ENCODE measurements around the gene MUC5AC. TPM values are rescaled to one million over a fixed set of nuclear protein-coding genes. Genes with fewer than 3 reads are reported as not detected.

MUC5AC gene
- polyA plus RNA-seq, 1 donor, result 0.37 TPM

- Histone ChIP-seq H3K9me3 (ENCODE audit: control insufficient read depth, low read depth, low read length) (peaks cover 3% of the 10 kb centered on the region), H3K4me3 (ENCODE audit: low read length) (no peak overlapping the region), H3K27me3 (ENCODE audit: control insufficient read depth, insufficient read depth, low read length) (no peaks in the 10 kb centered on the region), H3K27ac (ENCODE audit: low read length) (no peak overlapping the region), H3K4me1 (ENCODE audit: control insufficient read depth, insufficient read depth, low read length) (peaks cover 12% of the 10 kb centered on the region), H3K36me3 (ENCODE audit: control insufficient read depth, insufficient read depth, low read length) (no peaks in the 10 kb centered on the region)
- no CpG with 5 or more reads among the region's 27 CpGs for WGBS (ENCODE audit: insufficient coverage, low lambda C conversion rate)
- DNase-seq, result no peak
Observed at GRCh38 chr11:1224491-1225385, 67.0 kb downstream of the MUC5AC start.

DNA sequence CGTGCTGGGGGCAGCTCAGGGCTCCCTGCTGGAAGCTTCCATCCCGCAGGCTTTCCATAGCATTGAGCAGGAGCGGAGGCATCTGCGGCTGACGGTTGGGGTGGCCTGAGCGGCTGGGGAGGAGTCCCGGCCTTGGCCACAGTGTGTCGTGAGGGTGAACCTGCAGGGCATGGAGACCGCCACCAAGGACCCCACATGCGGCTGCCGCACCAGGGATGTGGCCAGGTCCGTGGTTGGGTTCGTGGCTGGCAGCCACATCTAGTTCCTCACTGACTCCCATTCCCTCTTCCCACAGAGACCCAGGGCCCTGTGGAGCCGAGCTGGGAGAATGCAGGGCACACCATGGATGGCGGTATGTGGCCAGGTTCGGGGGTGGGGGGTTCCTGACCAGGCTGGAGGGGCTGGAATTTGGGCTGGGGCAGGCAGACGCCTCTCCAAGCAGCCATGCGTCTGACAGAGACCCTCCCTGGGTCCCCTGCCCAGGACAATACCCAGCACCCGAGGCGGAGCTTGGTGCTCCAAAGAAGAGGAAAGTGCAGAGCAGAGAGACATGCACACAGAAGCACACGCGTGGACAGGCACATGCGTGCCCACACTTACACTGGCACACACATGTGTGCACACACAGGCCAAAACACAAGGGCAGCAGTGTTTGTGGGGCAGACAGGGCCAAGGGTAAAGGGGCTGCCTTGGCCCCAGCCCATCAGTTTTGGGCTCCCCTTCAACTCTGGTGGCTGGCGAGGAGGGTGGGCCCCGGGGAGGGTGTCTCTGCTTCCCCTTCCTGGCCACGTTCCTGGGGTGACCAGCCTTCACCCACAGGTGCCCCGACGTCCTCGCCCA lies 67.9 kb downstream of the MUC5AC start:
- no peak for DNase-seq
- no CpG with 5 or more reads among the region's 29 CpGs for WGBS (ENCODE audit: insufficient coverage, low lambda C conversion rate)
- Histone ChIP-seq H3K27me3 (ENCODE audit: control insufficient read depth, insufficient read depth, low read length) (no peaks in the 10 kb centered on the region), H3K4me1 (ENCODE audit: control insufficient read depth, insufficient read depth, low read length) (peaks cover 7% of the 10 kb centered on the region), H3K36me3 (ENCODE audit: control insufficient read depth, insufficient read depth, low read length) (no peaks in the 10 kb centered on the region), H3K9me3 (ENCODE audit: control insufficient read depth, low read depth, low read length) (peaks cover 3% of the 10 kb centered on the region), H3K27ac (ENCODE audit: low read length) (no peak overlapping the region), H3K4me3 (ENCODE audit: low read length) (no peak overlapping the region)

DNA sequence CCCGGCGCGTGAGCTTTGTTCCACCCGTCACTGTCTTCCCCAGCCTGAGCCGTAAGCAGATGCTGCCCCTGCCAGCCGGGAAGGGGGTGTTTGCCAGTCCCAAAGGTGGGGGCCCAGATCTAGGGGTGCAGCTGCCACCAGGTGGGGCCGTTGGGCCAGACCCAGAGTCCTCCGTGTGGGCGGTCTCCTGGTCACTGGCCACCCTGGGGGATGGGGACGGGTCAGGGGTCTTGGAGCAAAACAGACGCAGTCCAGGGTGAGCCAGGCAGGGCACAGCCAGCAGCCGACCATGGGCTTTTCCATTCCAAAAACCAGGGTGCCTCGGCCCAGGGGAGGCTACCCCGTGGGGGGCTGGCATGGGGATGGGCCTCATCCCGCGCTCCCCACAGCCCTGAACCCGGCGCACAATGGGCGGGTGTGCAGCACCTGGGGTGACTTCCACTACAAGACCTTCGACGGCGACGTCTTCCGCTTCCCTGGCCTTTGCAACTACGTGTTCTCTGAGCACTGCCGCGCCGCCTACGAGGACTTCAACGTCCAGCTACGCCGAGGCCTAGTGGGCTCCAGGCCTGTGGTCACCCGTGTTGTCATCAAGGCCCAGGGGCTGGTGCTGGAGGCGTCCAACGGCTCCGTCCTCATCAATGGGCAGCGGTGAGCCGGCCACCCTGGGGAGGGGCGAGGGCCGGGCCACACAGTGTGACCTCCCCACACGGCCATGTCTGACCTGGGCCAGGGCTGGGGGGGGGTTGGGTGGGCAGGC lies 68.7 kb downstream of the MUC5AC start:
- H3K27me3 ChIP-seq (ENCODE audit: control insufficient read depth, insufficient read depth, low read length), result no peaks in the 10 kb centered on the region
- WGBS (ENCODE audit: insufficient coverage, low lambda C conversion rate), result no CpG with 5 or more reads among the region's 41 CpGs
- H3K27ac ChIP-seq (ENCODE audit: low read length), result no peak overlapping the region

DNA sequence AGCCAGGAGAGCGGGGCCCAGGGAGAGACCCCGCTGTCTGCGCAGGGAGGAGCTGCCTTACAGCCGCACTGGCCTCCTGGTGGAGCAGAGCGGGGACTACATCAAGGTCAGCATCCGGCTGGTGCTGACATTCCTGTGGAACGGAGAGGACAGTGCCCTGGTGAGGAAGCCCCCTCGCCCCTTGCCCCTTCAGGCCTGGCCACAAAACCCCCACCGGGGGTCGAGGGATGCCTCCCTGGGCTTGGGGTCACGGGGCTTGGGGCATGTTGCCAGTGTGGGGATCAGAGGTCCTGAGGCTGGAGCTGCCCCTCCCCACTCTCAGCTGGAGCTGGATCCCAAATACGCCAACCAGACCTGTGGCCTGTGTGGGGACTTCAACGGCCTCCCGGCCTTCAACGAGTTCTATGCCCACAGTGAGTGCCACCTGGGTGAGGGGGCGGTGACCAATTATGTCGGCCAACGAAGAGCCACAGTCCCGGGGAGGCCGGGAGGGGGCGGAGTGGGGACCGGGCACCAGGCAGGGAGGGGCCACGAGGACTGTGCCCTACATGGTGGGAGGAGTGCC lies 69.3 kb downstream of the MUC5AC start:
- Histone ChIP-seq H3K27ac (ENCODE audit: low read length) (no peak overlapping the region), H3K36me3 (ENCODE audit: control insufficient read depth, insufficient read depth, low read length) (no peaks in the 10 kb centered on the region), H3K4me1 (ENCODE audit: control insufficient read depth, insufficient read depth, low read length) (peaks cover 7% of the 10 kb centered on the region), H3K9me3 (ENCODE audit: control insufficient read depth, low read depth, low read length) (peaks cover 3% of the 10 kb centered on the region), H3K4me3 (ENCODE audit: low read length) (no peak overlapping the region), H3K27me3 (ENCODE audit: control insufficient read depth, insufficient read depth, low read length) (no peaks in the 10 kb centered on the region)
- WGBS (ENCODE audit: insufficient coverage, low lambda C conversion rate), result no CpG with 5 or more reads among the region's 23 CpGs
- DNase-seq, result no peak

More for the DNA sequence above, 68.7 kb downstream of the MUC5AC start:
- Histone ChIP-seq H3K4me1 (ENCODE audit: control insufficient read depth, insufficient read depth, low read length) (peaks cover 7% of the 10 kb centered on the region), H3K9me3 (ENCODE audit: control insufficient read depth, low read depth, low read length) (peaks cover 3% of the 10 kb centered on the region), H3K4me3 (ENCODE audit: low read length) (no peak overlapping the region), H3K36me3 (ENCODE audit: control insufficient read depth, insufficient read depth, low read length) (no peaks in the 10 kb centered on the region)
- no peak for DNase-seq

GRCh38 chr11:1227551-1228100 lies 69.9 kb downstream of the MUC5AC start:
- H3K4me3 ChIP-seq (ENCODE audit: low read length), result no peak overlapping the region
- H3K27me3 ChIP-seq (ENCODE audit: control insufficient read depth, insufficient read depth, low read length), result no peaks in the 10 kb centered on the region
- no peak for DNase-seq
- no peaks in the 10 kb centered on the region for H3K36me3 ChIP-seq (ENCODE audit: control insufficient read depth, insufficient read depth, low read length)
- WGBS (ENCODE audit: insufficient coverage, low lambda C conversion rate), result no CpG with 5 or more reads among the region's 23 CpGs
- H3K9me3 ChIP-seq (ENCODE audit: control insufficient read depth, low read depth, low read length), result peaks cover 3% of the 10 kb centered on the region
- no peak overlapping the region for H3K27ac ChIP-seq (ENCODE audit: low read length)
- peaks cover 2% of the 10 kb centered on the region for H3K4me1 ChIP-seq (ENCODE audit: control insufficient read depth, insufficient read depth, low read length)

DNA sequence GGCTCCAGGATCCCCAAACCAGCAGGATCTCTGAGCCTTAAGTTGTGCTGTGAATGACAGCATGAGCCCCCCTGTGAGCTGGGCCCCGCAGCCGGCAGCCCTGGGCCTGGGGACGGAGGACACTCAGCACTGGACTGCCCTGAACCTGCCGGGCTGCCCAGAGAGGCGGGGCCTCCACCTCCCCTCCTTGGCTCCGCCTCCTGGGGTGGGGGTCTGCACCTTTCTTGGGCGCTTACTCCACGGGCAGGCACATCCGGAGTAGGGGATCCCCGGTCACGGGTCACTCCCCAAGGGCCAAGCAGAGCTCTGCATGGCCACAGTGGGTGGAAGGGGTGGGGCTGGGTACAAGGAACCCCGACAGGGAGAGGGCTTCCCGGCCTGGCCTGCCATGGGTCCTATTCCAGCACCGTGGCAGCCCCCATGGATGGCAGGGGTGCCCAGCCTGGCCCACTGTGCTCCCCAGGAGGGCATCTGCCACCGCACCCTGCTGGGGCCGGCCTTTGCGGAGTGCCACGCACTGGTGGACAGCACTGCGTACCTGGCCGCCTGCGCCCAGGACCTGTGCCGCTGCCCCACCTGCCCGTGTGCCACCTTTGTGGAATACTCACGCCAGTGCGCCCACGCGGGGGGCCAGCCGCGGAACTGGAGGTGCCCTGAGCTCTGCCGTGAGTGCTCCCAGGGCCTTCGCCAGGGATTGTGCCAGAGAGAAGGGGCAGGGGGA lies 70.5 kb downstream of the MUC5AC start:
- Histone ChIP-seq H3K27ac (ENCODE audit: low read length) (no peak overlapping the region), H3K27me3 (ENCODE audit: control insufficient read depth, insufficient read depth, low read length) (no peaks in the 10 kb centered on the region)
- no peak for DNase-seq

DNA sequence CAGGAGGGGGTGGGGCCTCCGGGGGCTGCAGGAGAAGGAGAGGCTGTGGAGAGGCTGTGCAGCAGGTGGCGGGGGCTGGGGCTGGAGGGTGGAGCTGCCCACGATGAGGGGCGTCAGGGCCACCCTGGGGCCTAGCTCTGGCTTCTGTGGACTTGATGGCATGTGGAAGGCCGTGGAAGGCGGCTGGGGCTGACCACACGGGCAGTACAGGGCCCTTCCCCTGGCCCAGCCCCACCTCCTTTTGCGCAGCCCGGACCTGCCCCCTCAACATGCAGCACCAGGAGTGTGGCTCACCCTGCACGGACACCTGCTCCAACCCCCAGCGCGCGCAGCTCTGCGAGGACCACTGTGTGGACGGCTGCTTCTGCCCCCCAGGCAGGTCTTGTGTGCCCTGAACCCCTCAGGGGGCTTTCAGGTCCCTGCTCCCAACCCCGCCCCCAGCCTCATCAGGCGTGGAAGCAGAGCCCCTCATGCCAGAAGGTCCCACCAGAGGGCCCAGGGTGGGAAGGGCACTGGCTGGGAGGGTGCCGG lies 71.2 kb downstream of the MUC5AC start:
- peaks cover 3% of the 10 kb centered on the region for H3K9me3 ChIP-seq (ENCODE audit: control insufficient read depth, low read depth, low read length)
- no peak for DNase-seq
- H3K36me3 ChIP-seq (ENCODE audit: control insufficient read depth, insufficient read depth, low read length), result no peaks in the 10 kb centered on the region
- no peak overlapping the region for H3K27ac ChIP-seq (ENCODE audit: low read length)
- no peaks in the 10 kb centered on the region for H3K4me1 ChIP-seq (ENCODE audit: control insufficient read depth, insufficient read depth, low read length)
- WGBS (ENCODE audit: insufficient coverage, low lambda C conversion rate), result no CpG with 5 or more reads among the region's 18 CpGs
- no peak overlapping the region for H3K4me3 ChIP-seq (ENCODE audit: low read length)
- H3K27me3 ChIP-seq (ENCODE audit: control insufficient read depth, insufficient read depth, low read length), result no peaks in the 10 kb centered on the region

More for the DNA sequence above, 70.5 kb downstream of the MUC5AC start:
- Histone ChIP-seq H3K4me3 (ENCODE audit: low read length) (no peak overlapping the region), H3K9me3 (ENCODE audit: control insufficient read depth, low read depth, low read length) (peaks cover 3% of the 10 kb centered on the region), H3K4me1 (ENCODE audit: control insufficient read depth, insufficient read depth, low read length) (no peaks in the 10 kb centered on the region), H3K36me3 (ENCODE audit: control insufficient read depth, insufficient read depth, low read length) (no peaks in the 10 kb centered on the region)
- no CpG with 5 or more reads among the region's 31 CpGs for WGBS (ENCODE audit: insufficient coverage, low lambda C conversion rate)

DNA sequence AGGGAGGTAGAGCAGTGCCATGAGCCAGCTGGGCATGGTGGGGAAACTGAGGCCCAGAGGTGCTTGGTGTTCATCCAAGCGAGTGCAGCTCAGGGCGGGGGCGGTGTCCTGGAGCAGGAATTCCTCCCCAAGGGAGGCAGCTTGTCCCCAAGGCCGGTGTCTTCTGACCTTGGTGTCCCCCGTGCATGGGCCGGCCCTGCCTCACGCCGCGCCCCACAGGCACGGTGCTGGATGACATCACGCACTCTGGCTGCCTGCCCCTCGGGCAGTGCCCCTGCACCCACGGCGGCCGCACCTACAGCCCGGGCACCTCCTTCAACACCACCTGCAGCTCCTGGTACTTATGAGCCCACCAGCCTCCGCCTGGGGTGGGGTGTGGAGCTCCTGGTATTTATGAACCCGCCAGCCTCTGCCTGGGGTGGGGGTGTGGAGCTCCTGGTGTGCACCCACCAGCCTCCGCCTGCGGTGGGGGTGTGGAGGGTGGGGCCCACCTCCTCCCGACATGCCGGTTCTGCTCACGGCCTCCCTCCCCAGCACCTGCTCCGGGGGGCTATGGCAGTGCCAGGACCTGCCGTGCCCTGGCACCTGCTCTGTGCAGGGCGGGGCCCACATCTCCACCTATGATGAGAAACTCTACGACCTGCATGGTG lies 71.8 kb downstream of the MUC5AC start:
- DNase-seq, result no peak
- WGBS (ENCODE audit: insufficient coverage, low lambda C conversion rate), result no CpG with 5 or more reads among the region's 27 CpGs
- H3K27me3 ChIP-seq (ENCODE audit: control insufficient read depth, insufficient read depth, low read length), result no peaks in the 10 kb centered on the region
- no peak overlapping the region for H3K27ac ChIP-seq (ENCODE audit: low read length)
- H3K4me1 ChIP-seq (ENCODE audit: control insufficient read depth, insufficient read depth, low read length), result no peaks in the 10 kb centered on the region
- H3K4me3 ChIP-seq (ENCODE audit: low read length), result no peak overlapping the region
- H3K9me3 ChIP-seq (ENCODE audit: control insufficient read depth, low read depth, low read length), result peaks cover 3% of the 10 kb centered on the region
- H3K36me3 ChIP-seq (ENCODE audit: control insufficient read depth, insufficient read depth, low read length), result no peaks in the 10 kb centered on the region

GRCh38 chr11:1230121-1230455 lies 72.3 kb downstream of the MUC5AC start:
- no peaks in the 10 kb centered on the region for H3K27me3 ChIP-seq (ENCODE audit: control insufficient read depth, insufficient read depth, low read length)
- WGBS (ENCODE audit: insufficient coverage, low lambda C conversion rate), result no CpG with 5 or more reads among the region's 5 CpGs
- peaks cover 3% of the 10 kb centered on the region for H3K9me3 ChIP-seq (ENCODE audit: control insufficient read depth, low read depth, low read length)
- H3K4me1 ChIP-seq (ENCODE audit: control insufficient read depth, insufficient read depth, low read length), result no peaks in the 10 kb centered on the region
- no peaks in the 10 kb centered on the region for H3K36me3 ChIP-seq (ENCODE audit: control insufficient read depth, insufficient read depth, low read length)
- no peak for DNase-seq
- H3K4me3 ChIP-seq (ENCODE audit: low read length), result no peak overlapping the region
- H3K27ac ChIP-seq (ENCODE audit: low read length), result no peak overlapping the region

Data from large intestine (tissue), 3 donors.